ENCODE data around the gene ADGRG7.

GRCh38 chr3:100695696-100696095 is 86.3 kb downstream of the ADGRG7 start:
- TF ChIP-seq CTCF (conservative IDR thresholded peaks at IDR 0.05; ENCODE audit: low read depth, low read length), result no peak
- no peak for TF ChIP-seq EZH2phosphoT487 (IDR thresholded peaks at IDR 0.05; ENCODE audit: borderline replicate concordance, low read length)
- TF ChIP-seq EZH2 (IDR thresholded peaks at IDR 0.05; ENCODE audit: low read length, unreplicated experiment), result no peak

Measured in PC-3 (cell line).